Fibroblast of pulmonary artery (primary cell): ENCODE data around the gene RBFOX2.

ENCODE experiments used
- DNase-seq: peaks from one replicate; pipeline ENCODE4 v3.0.0-alpha.2; 2010; ENCODE audit warnings: low read depth
- H3K4me3 ChIP-seq: replicated peaks from 2 replicates; pipeline ENCODE4 v1.5.1; 2011; ENCODE audit warnings: low read depth, mild to moderate bottlenecking, control low read depth, low read length, moderate library complexity
- TF ChIP-seq, protein P1 (sequence below): IDR thresholded peaks from 2 replicates; pipeline ENCODE4 v1.5.1; 2011; ENCODE audit warnings: mild to moderate bottlenecking, control low read depth, low read length, inconsistent platforms; ENCODE audit errors: missing control alignments

The RBFOX2 gene

DNA sequence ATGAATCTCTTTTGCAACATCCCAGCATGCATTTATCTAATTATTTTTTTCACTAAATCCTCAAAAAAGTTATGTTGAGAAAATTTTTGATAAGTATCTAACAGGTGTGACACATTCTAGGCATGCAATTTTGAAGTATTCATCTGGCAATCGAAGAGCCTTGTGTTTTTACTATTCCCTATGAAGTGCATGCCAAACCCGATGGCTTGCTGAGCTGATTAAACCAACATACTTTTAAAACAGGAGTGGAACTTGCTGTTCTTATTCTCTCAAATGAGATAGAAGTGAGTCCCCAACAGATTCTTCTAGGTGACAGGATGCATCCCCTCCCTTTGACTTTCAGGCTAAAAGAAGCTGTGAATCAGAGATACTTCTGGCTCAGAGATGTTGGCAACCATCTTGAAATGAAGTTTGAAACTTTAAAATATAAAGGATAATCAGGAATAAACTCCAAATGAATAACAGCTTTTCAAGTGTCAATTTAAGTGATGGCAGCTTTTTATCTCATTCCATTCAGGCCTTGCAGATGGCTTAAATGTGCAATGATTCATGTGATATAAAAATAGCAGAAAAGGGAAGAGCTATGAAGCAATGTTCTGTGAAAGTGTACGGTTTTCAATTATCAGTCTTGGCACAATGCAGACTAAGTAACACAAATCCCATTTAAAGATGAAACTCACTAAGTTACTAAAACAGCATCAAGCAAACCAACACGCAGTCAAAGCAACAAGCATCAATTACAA, 243.3 kb downstream of the RBFOX2 start:
- TF ChIP-seq, protein P1, sequence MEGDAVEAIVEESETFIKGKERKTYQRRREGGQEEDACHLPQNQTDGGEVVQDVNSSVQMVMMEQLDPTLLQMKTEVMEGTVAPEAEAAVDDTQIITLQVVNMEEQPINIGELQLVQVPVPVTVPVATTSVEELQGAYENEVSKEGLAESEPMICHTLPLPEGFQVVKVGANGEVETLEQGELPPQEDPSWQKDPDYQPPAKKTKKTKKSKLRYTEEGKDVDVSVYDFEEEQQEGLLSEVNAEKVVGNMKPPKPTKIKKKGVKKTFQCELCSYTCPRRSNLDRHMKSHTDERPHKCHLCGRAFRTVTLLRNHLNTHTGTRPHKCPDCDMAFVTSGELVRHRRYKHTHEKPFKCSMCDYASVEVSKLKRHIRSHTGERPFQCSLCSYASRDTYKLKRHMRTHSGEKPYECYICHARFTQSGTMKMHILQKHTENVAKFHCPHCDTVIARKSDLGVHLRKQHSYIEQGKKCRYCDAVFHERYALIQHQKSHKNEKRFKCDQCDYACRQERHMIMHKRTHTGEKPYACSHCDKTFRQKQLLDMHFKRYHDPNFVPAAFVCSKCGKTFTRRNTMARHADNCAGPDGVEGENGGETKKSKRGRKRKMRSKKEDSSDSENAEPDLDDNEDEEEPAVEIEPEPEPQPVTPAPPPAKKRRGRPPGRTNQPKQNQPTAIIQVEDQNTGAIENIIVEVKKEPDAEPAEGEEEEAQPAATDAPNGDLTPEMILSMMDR, result no peak
- DNase-seq, result peak; percentile 22
- H3K4me3 ChIP-seq, result no peak overlapping the region

DNA sequence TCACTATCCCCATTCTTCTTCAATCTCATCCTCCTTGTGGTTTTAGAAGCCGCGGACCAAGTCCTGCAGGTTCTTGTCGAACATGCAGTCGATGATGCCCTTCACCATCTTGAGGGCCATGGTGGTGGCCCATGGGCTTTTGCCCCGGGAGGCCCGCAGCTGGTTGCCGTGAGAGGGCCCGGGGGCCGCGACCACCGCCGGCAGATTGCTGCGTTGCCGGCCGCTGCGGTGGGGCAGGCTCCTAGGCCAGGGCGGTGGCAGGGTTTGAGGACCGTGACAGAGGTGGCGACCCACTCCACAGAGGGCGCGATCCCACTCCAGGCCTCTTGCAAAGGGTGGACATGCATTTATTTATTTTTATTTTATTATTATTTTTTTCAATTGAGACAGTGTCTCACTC, 244.0 kb downstream of the RBFOX2 start:
- DNase-seq, result no peak
- TF ChIP-seq, protein P1, result no peak
- no peak overlapping the region for H3K4me3 ChIP-seq

DNA sequence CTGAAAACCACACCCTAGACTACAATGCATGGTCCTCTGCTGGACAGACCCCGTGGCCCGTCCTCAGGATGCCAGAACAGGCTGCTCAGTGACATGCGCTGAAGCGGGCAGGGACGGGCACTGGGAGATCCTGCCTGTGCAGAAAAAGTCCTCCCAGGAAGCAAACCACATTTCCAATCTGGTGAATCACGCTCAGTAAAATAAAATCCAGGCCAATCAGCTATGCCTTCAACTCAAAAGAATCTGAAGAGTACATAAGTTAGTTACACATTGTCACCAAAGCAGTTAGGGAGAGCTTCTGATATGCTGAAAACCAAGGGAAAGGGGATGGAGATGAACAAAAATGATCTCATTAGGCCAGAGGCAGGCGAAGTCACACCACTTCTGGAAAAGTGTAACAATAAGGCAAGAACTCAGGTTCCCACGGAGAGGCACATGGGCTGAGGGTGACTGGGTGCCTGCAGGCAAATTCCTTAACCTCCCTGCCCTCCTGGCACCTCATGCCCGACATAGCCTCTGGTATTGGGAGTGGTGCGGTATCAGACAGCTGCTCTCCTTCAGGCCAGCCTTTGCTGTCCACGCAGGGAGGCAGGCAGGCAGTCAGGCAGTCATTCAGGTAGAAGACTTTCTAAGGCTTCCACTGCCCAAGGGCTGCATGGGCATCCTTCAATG, 244.5 kb downstream of the RBFOX2 start:
- H3K4me3 ChIP-seq, result no peak overlapping the region
- TF ChIP-seq, protein P1, result no peak
- DNase-seq, result no peak

DNA sequence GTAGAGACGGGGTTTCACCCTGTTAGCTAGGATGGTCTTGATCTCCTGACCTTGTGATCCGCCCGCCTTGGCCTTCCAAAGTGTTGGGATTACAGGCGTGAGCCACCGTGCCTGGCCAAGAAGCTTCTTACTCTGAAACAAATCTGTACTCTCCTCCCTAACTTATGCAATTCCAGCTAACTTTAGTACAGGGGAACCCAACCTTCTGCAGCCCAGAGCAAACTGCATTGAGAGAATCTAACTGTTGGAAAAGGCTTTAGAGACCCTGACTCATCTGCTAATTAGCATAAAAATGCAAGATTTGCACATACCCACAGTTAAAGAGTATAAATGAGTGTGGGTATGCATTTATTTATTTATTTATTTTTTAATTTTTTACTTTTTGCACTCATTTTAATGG, 246.1 kb downstream of the RBFOX2 start:
- H3K4me3 ChIP-seq, result no peak overlapping the region
- no peak for DNase-seq
- TF ChIP-seq, protein P1, result no peak

DNA sequence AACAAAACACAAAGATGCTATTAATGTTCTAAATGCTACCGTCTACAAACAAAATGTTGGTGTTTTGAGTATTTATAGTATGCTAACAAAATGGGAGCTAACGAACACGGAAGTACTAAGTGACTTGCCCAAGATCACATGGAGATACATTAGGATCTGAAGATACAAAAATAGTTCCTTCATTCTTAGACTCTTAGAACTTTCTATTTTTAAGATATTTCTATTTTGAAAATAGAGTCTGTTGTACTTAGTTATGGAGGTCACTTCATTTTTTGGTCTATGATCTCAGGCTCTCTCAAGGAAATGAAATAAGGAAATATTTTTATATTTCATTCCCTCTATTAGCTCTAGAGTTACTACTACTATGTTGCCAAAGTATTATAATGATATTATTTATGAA, 246.7 kb downstream of the RBFOX2 start:
- no peak for DNase-seq
- TF ChIP-seq, protein P1, result no peak
- no peak overlapping the region for H3K4me3 ChIP-seq

DNA sequence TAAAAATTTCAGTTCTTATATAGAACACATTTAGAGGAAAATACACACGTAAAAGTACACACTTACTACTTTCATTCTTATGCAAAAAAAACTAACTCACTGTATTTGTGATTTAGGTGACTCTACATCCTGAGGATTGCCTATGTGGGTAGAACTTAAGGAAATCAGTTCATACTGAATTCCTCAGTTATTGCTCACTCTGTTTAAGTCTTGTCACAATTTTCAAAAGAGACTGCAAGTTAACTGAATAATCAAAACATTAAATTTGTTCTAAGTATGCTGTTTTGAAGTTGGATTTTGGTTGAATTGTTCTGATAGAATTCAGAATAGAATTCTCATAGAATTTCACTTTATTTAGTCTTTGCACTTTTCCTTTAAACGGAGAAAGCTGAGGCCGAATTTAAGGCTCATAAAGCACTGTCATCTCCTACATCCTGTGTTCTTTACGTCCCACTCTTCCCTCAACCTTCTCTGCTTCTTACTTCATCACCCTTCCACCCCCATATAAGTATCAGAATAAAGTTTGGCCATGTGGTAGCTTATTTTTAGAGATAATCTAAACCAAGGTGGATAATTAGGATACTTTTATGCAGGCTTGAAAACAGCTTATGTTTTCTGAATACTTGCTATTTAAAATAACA, 251.2 kb downstream of the RBFOX2 start:
- H3K4me3 ChIP-seq, result no peak overlapping the region
- TF ChIP-seq, protein P1, result no peak
- peak; percentile 80 for DNase-seq

DNA sequence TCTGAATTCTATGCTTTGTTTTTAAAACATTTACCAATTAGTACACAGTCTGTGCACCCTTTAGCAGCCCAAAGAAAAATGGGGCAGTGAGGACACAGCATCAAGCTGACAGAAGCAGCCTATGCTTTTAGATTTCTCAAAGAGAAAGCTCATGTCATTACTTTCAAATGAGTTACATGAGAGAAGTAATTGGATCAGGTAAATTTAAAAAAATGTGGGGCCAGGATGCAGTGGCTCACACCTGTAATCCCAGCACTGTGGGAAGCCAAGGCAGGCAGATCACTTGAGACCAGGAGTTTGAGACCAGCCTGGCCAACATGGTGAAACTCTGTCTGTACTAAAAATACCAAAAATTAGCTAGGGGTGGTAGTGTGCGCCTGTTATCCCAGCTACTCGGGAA, 253.3 kb downstream of the RBFOX2 start:
- no peak overlapping the region for H3K4me3 ChIP-seq
- TF ChIP-seq, protein P1, result no peak

More for the DNA sequence above, 253.3 kb downstream of the RBFOX2 start:
- DNase-seq, result no peak
